Measurements from ENCODE around the gene DUS3L. TPM values are rescaled to one million over a fixed set of nuclear protein-coding genes. Genes with fewer than 3 reads are reported as not detected.

DUS3L gene
- total RNA-seq, 1 experiment from 2014 or later, result 75.4 TPM

GRCh38 chr19:5800361-5801270 is 9.7 kb upstream of the DUS3L start:
- CTCF ChIA-PET, result interaction anchor here (0.5 kb wide), 1 partner anchor 471 kb away, joined by 3 read pairs; no protein-coding TSS in a partner anchor
- no peaks in the 10 kb centered on the region for H3K9me3 ChIP-seq
- H3K36me3 ChIP-seq (ENCODE audit: control insufficient read depth, insufficient read depth, low read length), result no peaks in the 10 kb centered on the region
- H3K27me3 ChIP-seq (replicated peaks; ENCODE audit: control insufficient read depth, insufficient read depth, low read length), result no peaks in the 10 kb centered on the region
- H3K27me3 Mint-ChIP-seq (ENCODE audit: insufficient read depth, unreplicated experiment), result no peaks in the 10 kb centered on the region
- TF ChIP-seq CTCF (IDR thresholded peaks at IDR 0.05; ENCODE audit: insufficient read depth in 1 of 2, low read depth in 1 of 2, low read length in 1 of 2, severe bottlenecking in 1 of 2, unreplicated experiment in 1 of 2), result no peak
- no peak overlapping the region for H3K4me3 Mint-ChIP-seq (ENCODE audit: unreplicated experiment)
- H3K9me3 Mint-ChIP-seq (ENCODE audit: unreplicated experiment), result no peaks in the 10 kb centered on the region
- no peaks in the 10 kb centered on the region for H3K4me1 Mint-ChIP-seq (ENCODE audit: low read depth, unreplicated experiment)
- no peak overlapping the region for H3K4me3 ChIP-seq (ENCODE audit: low read depth, low read length)
- DNase-seq, result no peak
- no peak overlapping the region for H3K27ac Mint-ChIP-seq (ENCODE audit: unreplicated experiment)
- POLR2A ChIA-PET, result no interaction called here
- 0 out of 2 replicates have a peak, but pooled peaks cover 3% of the 10 kb centered on the region for H3K4me1 ChIP-seq
- no peaks in the 10 kb centered on the region for H3K36me3 Mint-ChIP-seq (ENCODE audit: insufficient read depth, unreplicated experiment)
- intact Hi-C loops (cut with micrococcal nuclease; ENCODE audit: unreplicated experiment), result no loop called here
- no TSS peak for BruUV-seq (replicated peaks)

DNA sequence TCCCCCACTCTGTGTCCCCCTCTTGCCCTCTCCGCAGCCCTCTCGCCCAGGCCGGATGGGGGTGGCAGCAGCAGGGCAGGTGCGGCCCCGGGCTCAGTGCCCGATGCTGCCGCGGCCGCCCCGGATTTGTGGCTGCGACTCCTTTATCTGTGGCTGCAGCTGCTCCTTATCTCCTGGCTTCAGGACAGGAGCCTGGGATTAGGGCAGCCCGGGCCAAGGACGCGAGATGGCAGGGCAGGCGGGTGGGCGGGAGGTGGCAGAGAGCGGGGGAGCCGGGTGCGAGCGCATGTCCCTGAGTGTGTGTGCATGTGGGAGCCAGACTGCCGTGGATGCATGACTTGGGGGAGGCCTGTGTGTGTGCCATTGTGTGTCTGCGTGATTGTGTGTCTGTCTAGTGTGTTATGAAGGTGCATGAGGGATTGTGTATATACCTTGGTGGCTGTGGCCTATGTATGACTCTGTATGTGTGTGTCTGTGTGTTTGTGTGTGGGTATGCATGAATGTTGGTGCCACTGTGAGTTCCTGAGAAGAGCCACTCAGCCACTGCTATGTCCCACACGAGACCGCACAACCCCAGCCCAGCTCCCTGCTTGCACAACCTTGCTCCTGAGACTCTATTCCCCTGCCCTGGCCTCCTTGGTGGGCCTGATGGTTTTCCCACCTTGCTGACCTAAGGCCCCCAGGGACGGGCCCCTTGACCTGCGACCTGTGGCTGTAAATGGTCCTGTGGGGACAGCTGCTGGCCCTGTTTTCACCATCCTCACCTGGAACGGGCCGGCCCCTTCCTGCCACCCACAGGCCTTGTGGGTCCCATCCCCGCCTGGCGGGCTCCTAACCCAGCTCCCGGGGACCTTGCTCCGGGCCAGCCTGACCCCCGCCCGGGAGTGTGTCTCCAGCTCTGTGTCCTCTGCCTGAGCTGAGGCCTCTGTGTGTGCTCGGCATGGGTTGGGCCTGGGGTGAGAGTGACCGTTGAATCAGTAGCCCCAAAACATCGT is 8.6 kb upstream of the DUS3L start:
- BruUV-seq (replicated peaks), result no TSS peak
- Mint-ChIP-seq H3K9me3 (ENCODE audit: unreplicated experiment) (no peaks in the 10 kb centered on the region), H3K4me1 (ENCODE audit: low read depth, unreplicated experiment) (no peaks in the 10 kb centered on the region), H3K27me3 (ENCODE audit: insufficient read depth, unreplicated experiment) (no peaks in the 10 kb centered on the region), H3K4me3 (ENCODE audit: unreplicated experiment) (no peak overlapping the region), H3K27ac (ENCODE audit: unreplicated experiment) (peak overlapping the region; percentile 71), H3K36me3 (ENCODE audit: insufficient read depth, unreplicated experiment) (no peaks in the 10 kb centered on the region)
- no peak for DNase-seq
- Histone ChIP-seq H3K27me3 (replicated peaks; ENCODE audit: control insufficient read depth, insufficient read depth, low read length) (no peaks in the 10 kb centered on the region), H3K4me3 (ENCODE audit: low read depth, low read length) (no peak overlapping the region), H3K4me1 (0 out of 2 replicates have a peak, but pooled peaks cover 3% of the 10 kb centered on the region), H3K36me3 (ENCODE audit: control insufficient read depth, insufficient read depth, low read length) (no peaks in the 10 kb centered on the region), H3K9me3 (no peaks in the 10 kb centered on the region)
- ChIA-PET CTCF (interaction anchor here (0.6 kb wide), 1 partner anchor 76 kb away, joined by 3 read pairs; no protein-coding TSS in a partner anchor), POLR2A (no interaction called here)
- no peak for TF ChIP-seq CTCF (IDR thresholded peaks at IDR 0.05; ENCODE audit: insufficient read depth in 1 of 2, low read depth in 1 of 2, low read length in 1 of 2, severe bottlenecking in 1 of 2, unreplicated experiment in 1 of 2)
- intact Hi-C loops (cut with micrococcal nuclease; ENCODE audit: unreplicated experiment), result no loop called here

- no peak for TF ChIP-seq CTCF (IDR thresholded peaks at IDR 0.05; ENCODE audit: insufficient read depth in 1 of 2, low read depth in 1 of 2, low read length in 1 of 2, severe bottlenecking in 1 of 2, unreplicated experiment in 1 of 2)
- DNase-seq, result no peak
- Mint-ChIP-seq H3K27me3 (ENCODE audit: insufficient read depth, unreplicated experiment) (no peaks in the 10 kb centered on the region), H3K4me1 (ENCODE audit: low read depth, unreplicated experiment) (no peaks in the 10 kb centered on the region), H3K9me3 (ENCODE audit: unreplicated experiment) (no peaks in the 10 kb centered on the region), H3K27ac (ENCODE audit: unreplicated experiment) (no peak overlapping the region), H3K36me3 (ENCODE audit: insufficient read depth, unreplicated experiment) (no peaks in the 10 kb centered on the region), H3K4me3 (ENCODE audit: unreplicated experiment) (no peak overlapping the region)
- H3K36me3 ChIP-seq (ENCODE audit: control insufficient read depth, insufficient read depth, low read length), result no peaks in the 10 kb centered on the region
- no peak overlapping the region for H3K4me3 ChIP-seq (ENCODE audit: low read depth, low read length)
- ChIA-PET CTCF (no interaction called here), POLR2A (interaction anchor here (0.5 kb wide), 1 partner anchor 882 kb away, joined by 3 read pairs; no protein-coding TSS in a partner anchor)
- H3K4me1 ChIP-seq, result no peaks in the 10 kb centered on the region
- no peaks in the 10 kb centered on the region for H3K9me3 ChIP-seq
- intact Hi-C loops (cut with micrococcal nuclease; ENCODE audit: unreplicated experiment), result no loop called here
- H3K27me3 ChIP-seq (replicated peaks; ENCODE audit: control insufficient read depth, insufficient read depth, low read length), result no peaks in the 10 kb centered on the region
- no TSS peak for BruUV-seq (replicated peaks)
These were observed 7.3 kb upstream of the DUS3L start for GRCh38 chr19:5798244-5798643.

Measured in Caco-2 (cell line).